Caco-2 (cell line): Measurements from ENCODE around the gene EPHB3. TPM values are rescaled to one million over a fixed set of nuclear protein-coding genes. Genes with fewer than 3 reads are reported as not detected.

Experiments
- BruUV-seq: library from RNA; stranded (reverse); fragments of 400-500 nt; replicated peaks from 2 replicates; lab custom pipeline; 2021; lab: Mats Ljungman, UMichigan
- CTCF ChIA-PET: fragments of 300-600 bp; sonication (Branson Sonifier 250); formaldehyde crosslinking; loops from one replicate; lab custom pipeline; 2022; ENCODE audit warnings: antibody characterized with exemption; lab: Charles Lee
- POLR2A ChIA-PET: fragments of 300-600 bp; sonication (Branson Sonifier 250); formaldehyde crosslinking; loops from one replicate; lab custom pipeline; 2022; ENCODE audit warnings: antibody characterized with exemption; lab: Charles Lee
- DNase-seq, 2 experiments: peaks; one replicate each; pipeline versions ENCODE4 v3.0.0 to v3.0.0-alpha.2; 2020 to 2022
- H3K27me3 ChIP-seq: replicated peaks from 2 replicates; pipeline ENCODE4 v1.6.0; 2011; ENCODE audit warnings: low read length; ENCODE audit not compliant: control insufficient read depth, insufficient read depth
- H3K36me3 ChIP-seq: 2 replicates; pipeline ENCODE4 v1.5.1; 2011; ENCODE audit warnings: low read length; ENCODE audit not compliant: control insufficient read depth, insufficient read depth
- H3K4me1 ChIP-seq: fragments of 250-450 bp; sonication (Bioruptor Pico); 2 replicates; pipeline ENCODE4 v1.5.1; 2020; ENCODE audit warnings: mild to moderate bottlenecking
- H3K4me3 ChIP-seq: 2 replicates; pipeline ENCODE4 v1.5.1; 2011; ENCODE audit warnings: low read depth, mild to moderate bottlenecking, control low read depth, low read length
- H3K9me3 ChIP-seq: fragments of 250-450 bp; sonication (Bioruptor Pico); 2 replicates; pipeline ENCODE4 v1.5.1; 2020; ENCODE audit warnings: mild to moderate bottlenecking, moderate library complexity
- H3K27ac Mint-ChIP-seq: one replicate; pipeline ENCODE4 v1.8.0; 2022; ENCODE audit warnings: mixed read lengths; ENCODE audit not compliant: unreplicated experiment
- H3K27me3 Mint-ChIP-seq: one replicate; pipeline ENCODE4 v1.8.0; 2022; ENCODE audit warnings: mixed read lengths; ENCODE audit not compliant: insufficient read depth, unreplicated experiment
- H3K36me3 Mint-ChIP-seq: one replicate; pipeline ENCODE4 v1.8.0; 2022; ENCODE audit warnings: mild to moderate bottlenecking, mixed read lengths; ENCODE audit not compliant: insufficient read depth, unreplicated experiment
- H3K4me1 Mint-ChIP-seq: one replicate; pipeline ENCODE4 v1.8.0; 2022; ENCODE audit warnings: low read depth, mixed read lengths; ENCODE audit not compliant: unreplicated experiment
- H3K4me3 Mint-ChIP-seq: one replicate; pipeline ENCODE4 v1.8.0; 2022; ENCODE audit warnings: mild to moderate bottlenecking, moderate library complexity, mixed read lengths; ENCODE audit not compliant: unreplicated experiment
- H3K9me3 Mint-ChIP-seq: one replicate; pipeline ENCODE4 v1.8.0; 2022; ENCODE audit warnings: mixed read lengths; ENCODE audit not compliant: unreplicated experiment
- intact Hi-C: fragments of 100-400 bp; cut with micrococcal nuclease; formaldehyde crosslinking; loops from one replicate; pipeline ENCODE4 v1.10.0; 2022; ENCODE audit not compliant: unreplicated experiment
- total RNA-seq: library from RNA; stranded (reverse); gene quantifications from 2 replicates; pipeline ENCODE4 v1.2.3, GENCODE V29; 2022
- TF ChIP-seq, protein P1 (sequence below), 2 experiments: fragments of 200-600 bp in 1 of 2; IDR thresholded peaks; 1 replicate in 1 of 2; 2 replicates in 1 of 2; pipeline versions ENCODE4 v1.5.1 to v1.8.0; 2011 to 2022; ENCODE audit warnings: antibody characterized with exemption in 1 of 2, control low read depth in 1 of 2, inconsistent platforms in 1 of 2, low read depth in 1 of 2, low read length in 1 of 2, mild to moderate bottlenecking in 1 of 2, moderate library complexity in 1 of 2; ENCODE audit not compliant: insufficient read depth in 1 of 2, severe bottlenecking in 1 of 2, unreplicated experiment in 1 of 2

The EPHB3 gene
- total RNA-seq, 1 experiment from 2014 or later: 5.6 TPM

- intact Hi-C loops: no loop called here
- Histone ChIP-seq H3K9me3 (no peaks in the 10 kb centered on the region), H3K4me3 (no peak overlapping the region), H3K4me1 (no peaks in the 10 kb centered on the region), H3K36me3 (no peaks in the 10 kb centered on the region), H3K27me3 (no peaks in the 10 kb centered on the region)
- ChIA-PET POLR2A (interaction anchor here (0.6 kb wide), 1 partner anchor 11 kb away, joined by 3 read pairs; no protein-coding TSS in a partner anchor), CTCF (interaction anchor here (0.6 to 8.0 kb wide), 5 partner anchors 12 to 774 kb away, joined by 3 to 71 read pairs (median 5); partner anchors contain the start of gene EPHB3)
- TF ChIP-seq, protein P1, sequence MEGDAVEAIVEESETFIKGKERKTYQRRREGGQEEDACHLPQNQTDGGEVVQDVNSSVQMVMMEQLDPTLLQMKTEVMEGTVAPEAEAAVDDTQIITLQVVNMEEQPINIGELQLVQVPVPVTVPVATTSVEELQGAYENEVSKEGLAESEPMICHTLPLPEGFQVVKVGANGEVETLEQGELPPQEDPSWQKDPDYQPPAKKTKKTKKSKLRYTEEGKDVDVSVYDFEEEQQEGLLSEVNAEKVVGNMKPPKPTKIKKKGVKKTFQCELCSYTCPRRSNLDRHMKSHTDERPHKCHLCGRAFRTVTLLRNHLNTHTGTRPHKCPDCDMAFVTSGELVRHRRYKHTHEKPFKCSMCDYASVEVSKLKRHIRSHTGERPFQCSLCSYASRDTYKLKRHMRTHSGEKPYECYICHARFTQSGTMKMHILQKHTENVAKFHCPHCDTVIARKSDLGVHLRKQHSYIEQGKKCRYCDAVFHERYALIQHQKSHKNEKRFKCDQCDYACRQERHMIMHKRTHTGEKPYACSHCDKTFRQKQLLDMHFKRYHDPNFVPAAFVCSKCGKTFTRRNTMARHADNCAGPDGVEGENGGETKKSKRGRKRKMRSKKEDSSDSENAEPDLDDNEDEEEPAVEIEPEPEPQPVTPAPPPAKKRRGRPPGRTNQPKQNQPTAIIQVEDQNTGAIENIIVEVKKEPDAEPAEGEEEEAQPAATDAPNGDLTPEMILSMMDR (IDR thresholded peaks at IDR 0.05; ENCODE audit: insufficient read depth in 1 of 2, low read depth in 1 of 2, low read length in 1 of 2, severe bottlenecking in 1 of 2, unreplicated experiment in 1 of 2): no peak
- H3K27ac Mint-ChIP-seq: no peak overlapping the region
- H3K27me3 Mint-ChIP-seq: peaks cover 9% of the 10 kb centered on the region
- DNase-seq: no peak
- no peaks in the 10 kb centered on the region for H3K36me3 Mint-ChIP-seq
- H3K4me1 Mint-ChIP-seq: no peaks in the 10 kb centered on the region
- no peaks in the 10 kb centered on the region for H3K9me3 Mint-ChIP-seq
- BruUV-seq: no TSS peak
- H3K4me3 Mint-ChIP-seq: no peak overlapping the region
Observed at GRCh38 chr3:184538666-184539431, 22.7 kb upstream of the EPHB3 start.

DNA sequence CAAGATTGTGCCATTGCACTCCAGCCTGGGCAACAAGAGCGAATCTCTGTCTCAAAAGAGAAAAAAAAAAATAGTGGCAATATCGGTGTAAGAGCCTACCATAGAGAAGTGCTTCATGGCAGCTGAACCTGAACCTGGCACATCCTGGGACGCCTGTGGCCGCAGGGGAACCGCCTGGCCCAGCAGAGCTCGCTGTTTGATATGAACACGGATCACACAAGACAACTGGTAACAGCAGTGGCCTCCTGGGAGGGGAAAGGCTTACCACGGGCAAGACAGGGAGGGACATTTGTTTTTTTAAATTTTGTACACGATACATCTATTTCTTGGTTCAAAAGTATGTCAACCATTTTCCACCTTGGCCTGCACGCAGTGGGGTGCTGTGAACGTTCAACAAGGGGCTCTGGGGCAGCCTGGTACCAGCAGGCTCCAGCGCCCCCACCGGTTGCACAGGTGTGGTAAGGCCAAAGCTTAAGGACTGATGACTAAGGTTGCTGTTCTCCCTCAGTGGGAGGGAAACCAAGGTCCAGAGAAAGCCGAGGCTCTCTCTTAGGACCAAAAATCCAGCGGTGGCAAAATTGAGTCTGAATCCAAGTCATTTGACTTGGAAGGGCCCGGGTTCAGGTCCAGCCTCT lies 21.7 kb upstream of the EPHB3 start:
- H3K4me3 ChIP-seq: no peak overlapping the region
- TF ChIP-seq, protein P1 (IDR thresholded peaks at IDR 0.05; ENCODE audit: insufficient read depth in 1 of 2, low read depth in 1 of 2, low read length in 1 of 2, severe bottlenecking in 1 of 2, unreplicated experiment in 1 of 2): no peak
- no peak for DNase-seq
- no peaks in the 10 kb centered on the region for H3K9me3 ChIP-seq
- Mint-ChIP-seq H3K36me3 (no peaks in the 10 kb centered on the region), H3K27ac (no peak overlapping the region), H3K9me3 (no peaks in the 10 kb centered on the region), H3K4me1 (no peaks in the 10 kb centered on the region), H3K27me3 (peaks cover 9% of the 10 kb centered on the region), H3K4me3 (no peak overlapping the region)
- H3K4me1 ChIP-seq: no peaks in the 10 kb centered on the region
- BruUV-seq: no TSS peak
- ChIA-PET POLR2A (no interaction called here), CTCF (interaction anchor here (0.6 to 8.0 kb wide), 8 partner anchors 10 to 1062 kb away, joined by 3 to 71 read pairs (median 4); partner anchors contain the start of gene EPHB3)
- no peaks in the 10 kb centered on the region for H3K36me3 ChIP-seq
- no peaks in the 10 kb centered on the region for H3K27me3 ChIP-seq
- intact Hi-C loops: loop anchor here (2.0 kb wide), 1 partner anchor 121 kb away; no protein-coding TSS in a partner anchor
